Stimulated activated effector memory CD8-positive, alpha-beta T cell treated with anti-CD3 and anti-CD28 coated beads, Interleukin-12 subunit alpha, Interleukin-12 subunit beta, amount 100 ng/mL, for 72 hours (primary cell): ENCODE measurements around the gene HCAR2.
"Not testable (repeated sequence)": the region's sequence is repeated elsewhere in the genome, so short reads cannot be mapped to it uniquely, and the experiment has no call there.

Experiments used
- ATAC-seq: fragments of 150-1000 bp; cut with Tn5 transposase; 2 replicates; pipeline ENCODE4 v1.10.0; 2021
- DNase-seq, 2 donors: peaks; one replicate each; pipeline ENCODE4 v3.0.0; 2021 to 2022; ENCODE audit warnings: low spot score in 2 of 2
- H3K27ac Mint-ChIP-seq: one replicate; pipeline ENCODE4 v1.8.0; 2022; ENCODE audit warnings: mild to moderate bottlenecking, mixed read lengths
- H3K36me3 Mint-ChIP-seq: one replicate; pipeline ENCODE4 v1.8.0; 2022; ENCODE audit warnings: mild to moderate bottlenecking, mixed read lengths
- H3K4me1 Mint-ChIP-seq: one replicate; pipeline ENCODE4 v1.8.0; 2022; ENCODE audit warnings: mixed read lengths
- H3K4me3 Mint-ChIP-seq: one replicate; pipeline ENCODE4 v1.8.0; 2022; ENCODE audit warnings: mild to moderate bottlenecking, mixed read lengths
- H3K9me3 Mint-ChIP-seq: one replicate; pipeline ENCODE4 v1.8.0; 2022; ENCODE audit warnings: mixed read lengths

The HCAR2 gene

DNA sequence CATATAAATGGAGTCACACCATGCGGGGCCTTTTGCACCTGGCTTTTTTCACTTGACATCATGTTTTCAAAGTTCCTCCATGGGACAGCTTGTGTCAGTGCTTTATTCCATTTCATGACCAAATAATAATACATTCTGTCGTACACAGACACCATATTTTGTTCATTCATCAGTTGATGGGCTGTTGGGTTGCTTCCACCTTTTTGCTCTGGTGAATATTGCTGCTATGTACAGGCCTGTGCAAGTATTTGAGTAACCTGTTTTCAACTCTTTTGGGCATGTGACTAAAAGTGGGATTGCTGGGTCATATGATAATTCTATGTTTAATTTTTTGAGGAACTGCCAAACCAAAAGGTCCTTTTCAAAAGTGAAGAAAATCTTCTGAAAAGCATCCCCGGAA lies 46.9 kb downstream of the HCAR2 start:
- DNase-seq (no peak), ATAC-seq (no peak)
- Mint-ChIP-seq H3K27ac (peak overlapping the region; percentile 27), H3K4me1 (no peaks in the 10 kb centered on the region), H3K4me3 (no peak overlapping the region), H3K9me3 (no peaks in the 10 kb centered on the region), H3K36me3 (no peaks in the 10 kb centered on the region)

GRCh38 chr12:122653291-122653690 lies 49.9 kb downstream of the HCAR2 start:
- H3K27ac Mint-ChIP-seq, H3K9me3 Mint-ChIP-seq, DNase-seq, H3K36me3 Mint-ChIP-seq, ATAC-seq, H3K4me3 Mint-ChIP-seq, H3K4me1 Mint-ChIP-seq: not testable (repeated sequence)

GRCh38 chr12:122651520-122652224 lies 51.5 kb downstream of the HCAR2 start:
- DNase-seq (no peak), ATAC-seq (no peak)
- Mint-ChIP-seq H3K27ac (no peak overlapping the region), H3K4me1 (peaks cover 12% of the 10 kb centered on the region), H3K9me3 (no peaks in the 10 kb centered on the region), H3K36me3 (no peaks in the 10 kb centered on the region), H3K4me3 (no peak overlapping the region)
